ENCODE measurements around the gene ADGRL1.
"Not testable (repeated sequence)": the region's sequence is repeated elsewhere in the genome, so short reads cannot be mapped to it uniquely, and the experiment has no call there.

ADGRL1 gene

GRCh38 chr19:14237014-14237941 lies 31.3 kb upstream of the ADGRL1 start:
- no peak overlapping the region for H3K27ac ChIP-seq

DNA sequence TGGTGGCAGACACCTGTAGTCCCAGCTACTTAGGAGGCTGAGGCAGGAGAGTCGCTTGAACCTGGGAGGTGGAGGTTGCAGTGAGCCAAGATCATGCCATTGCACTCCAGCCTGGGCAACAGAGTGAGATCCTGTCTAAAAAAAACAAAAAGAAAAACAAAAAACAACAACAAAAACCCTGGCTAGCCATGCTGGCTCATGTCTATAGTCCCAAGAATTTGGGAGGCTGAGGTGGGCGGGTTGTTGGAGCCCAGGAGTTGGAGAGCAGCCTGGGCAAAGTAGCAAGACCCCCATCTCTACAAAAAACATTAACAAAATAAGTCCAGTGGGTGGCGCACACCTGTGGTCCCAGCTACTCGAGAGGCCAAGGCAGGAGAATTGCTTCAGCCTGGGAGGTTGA lies 27.0 kb upstream of the ADGRL1 start:
- H3K27ac ChIP-seq: not testable (repeated sequence)

More at GRCh38 chr19:14237014-14237941, 31.3 kb upstream of the ADGRL1 start:
- TF ChIP-seq, protein P1, sequence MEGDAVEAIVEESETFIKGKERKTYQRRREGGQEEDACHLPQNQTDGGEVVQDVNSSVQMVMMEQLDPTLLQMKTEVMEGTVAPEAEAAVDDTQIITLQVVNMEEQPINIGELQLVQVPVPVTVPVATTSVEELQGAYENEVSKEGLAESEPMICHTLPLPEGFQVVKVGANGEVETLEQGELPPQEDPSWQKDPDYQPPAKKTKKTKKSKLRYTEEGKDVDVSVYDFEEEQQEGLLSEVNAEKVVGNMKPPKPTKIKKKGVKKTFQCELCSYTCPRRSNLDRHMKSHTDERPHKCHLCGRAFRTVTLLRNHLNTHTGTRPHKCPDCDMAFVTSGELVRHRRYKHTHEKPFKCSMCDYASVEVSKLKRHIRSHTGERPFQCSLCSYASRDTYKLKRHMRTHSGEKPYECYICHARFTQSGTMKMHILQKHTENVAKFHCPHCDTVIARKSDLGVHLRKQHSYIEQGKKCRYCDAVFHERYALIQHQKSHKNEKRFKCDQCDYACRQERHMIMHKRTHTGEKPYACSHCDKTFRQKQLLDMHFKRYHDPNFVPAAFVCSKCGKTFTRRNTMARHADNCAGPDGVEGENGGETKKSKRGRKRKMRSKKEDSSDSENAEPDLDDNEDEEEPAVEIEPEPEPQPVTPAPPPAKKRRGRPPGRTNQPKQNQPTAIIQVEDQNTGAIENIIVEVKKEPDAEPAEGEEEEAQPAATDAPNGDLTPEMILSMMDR (conservative IDR thresholded peaks at IDR 0.05): no peak
- TF ChIP-seq ZFX (IDR thresholded peaks at IDR 0.05): no peak

GRCh38 chr19:14228446-14229071 lies 22.6 kb upstream of the ADGRL1 start:
- H3K27ac ChIP-seq: not testable (repeated sequence)

GRCh38 chr19:14226498-14226897 lies 20.5 kb upstream of the ADGRL1 start:
- not testable (repeated sequence) for H3K27ac ChIP-seq

DNA sequence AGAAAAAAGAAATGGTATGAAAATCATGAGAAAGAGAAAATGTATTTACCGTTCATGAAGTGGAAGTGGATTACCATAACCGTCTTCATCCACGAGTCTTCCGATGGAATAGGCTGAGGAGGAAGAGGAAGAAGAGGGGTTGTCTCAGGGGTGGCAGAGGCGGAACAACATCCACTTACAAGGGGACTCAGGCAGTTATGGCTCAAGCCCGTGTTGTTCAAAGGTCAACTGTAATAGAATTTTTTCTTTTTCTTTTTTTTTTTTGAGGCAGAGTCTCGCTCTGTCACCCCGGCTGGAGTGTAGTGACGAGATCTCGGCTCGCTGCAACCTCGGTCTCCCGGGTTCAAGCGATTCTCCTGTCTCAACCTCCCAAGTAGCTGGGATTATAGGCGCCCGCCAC lies 16.9 kb upstream of the ADGRL1 start:
- H3K27ac ChIP-seq: no peak overlapping the region

GRCh38 chr19:14221345-14221744 lies 15.4 kb upstream of the ADGRL1 start:
- TF ChIP-seq, protein P1 (conservative IDR thresholded peaks at IDR 0.05): peak; percentile 34
- not testable (repeated sequence) for H3K27ac ChIP-seq

More for the DNA sequence above, 16.9 kb upstream of the ADGRL1 start:
- TF ChIP-seq ZFX (IDR thresholded peaks at IDR 0.05): no peak
- TF ChIP-seq, protein P1 (conservative IDR thresholded peaks at IDR 0.05): no peak

DNA sequence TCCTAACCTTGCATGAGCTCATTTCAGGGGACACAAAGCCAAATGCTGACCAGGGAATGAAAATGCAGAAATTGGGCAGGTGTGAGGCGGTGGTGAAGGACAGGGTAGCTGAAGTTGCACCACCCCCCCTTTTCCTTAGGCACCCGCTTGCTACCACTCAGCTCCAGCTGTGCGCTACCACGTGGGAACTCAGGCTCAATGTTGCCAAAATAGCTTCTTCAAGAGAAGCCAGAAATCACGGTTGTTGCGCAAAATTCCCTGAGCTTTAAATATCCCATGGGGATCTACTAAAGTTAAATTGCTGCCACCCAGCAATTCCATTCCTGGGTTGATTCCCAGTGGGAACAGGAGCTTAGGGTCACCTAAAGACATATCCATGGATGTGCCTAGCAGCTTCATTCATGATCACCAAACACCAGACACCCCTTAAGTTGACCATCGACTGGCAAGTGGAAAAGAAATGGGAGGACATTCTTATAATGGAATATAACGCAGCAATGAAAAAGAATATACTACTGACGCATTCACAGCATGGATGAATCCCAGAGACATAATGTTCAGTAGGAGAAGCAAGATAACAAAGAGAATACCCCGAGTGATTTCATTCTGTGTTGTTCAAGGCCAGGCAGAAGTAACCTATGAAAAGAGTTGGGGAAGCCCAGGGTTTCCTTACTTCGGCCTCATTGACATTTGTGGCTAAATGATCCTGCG lies 12.8 kb upstream of the ADGRL1 start:
- H3K27ac ChIP-seq: no peak overlapping the region
- TF ChIP-seq ZFX (IDR thresholded peaks at IDR 0.05): no peak
- TF ChIP-seq, protein P1 (conservative IDR thresholded peaks at IDR 0.05): no peak

GRCh38 chr19:14217886-14218285 lies 11.9 kb upstream of the ADGRL1 start:
- not testable (repeated sequence) for H3K27ac ChIP-seq

DNA sequence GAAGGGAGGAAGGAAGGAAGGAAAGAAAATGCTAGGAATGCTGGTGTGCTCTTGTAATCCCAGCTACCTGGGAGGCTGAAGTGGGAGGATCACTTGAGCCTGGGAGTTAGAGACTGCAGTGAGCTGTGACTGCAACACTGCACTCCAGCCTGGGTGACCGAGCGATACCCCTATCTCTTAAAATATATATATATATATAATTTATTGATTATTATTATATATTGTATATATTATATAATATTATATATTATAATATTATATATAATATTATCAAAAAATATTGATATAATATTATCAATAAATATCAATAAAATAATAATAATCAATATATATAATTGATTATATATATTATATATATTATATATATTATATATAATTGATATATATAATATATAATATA lies 8.6 kb upstream of the ADGRL1 start:
- no peak overlapping the region for H3K27ac ChIP-seq
- no peak for TF ChIP-seq ZFX (IDR thresholded peaks at IDR 0.05)
- TF ChIP-seq, protein P1 (conservative IDR thresholded peaks at IDR 0.05): no peak

DNA sequence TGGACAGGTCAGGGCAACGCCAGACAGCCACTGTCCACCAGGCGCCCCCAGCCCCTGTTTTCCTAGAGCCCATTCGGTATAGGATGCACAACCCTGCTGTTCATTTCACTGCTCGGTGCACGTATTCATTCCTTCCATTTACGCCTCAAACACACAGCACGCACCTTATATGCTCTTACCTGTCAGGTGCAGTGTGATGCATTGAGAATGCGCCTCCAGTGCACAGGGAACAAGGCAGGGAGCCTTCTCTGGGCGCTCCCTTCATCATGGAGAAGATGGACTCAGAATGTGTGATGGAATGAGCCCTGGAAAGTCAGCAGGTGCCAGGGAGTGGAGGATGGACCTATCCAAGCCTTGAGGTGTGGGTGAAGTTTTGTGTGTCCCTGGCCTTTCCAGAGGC lies 4.2 kb upstream of the ADGRL1 start:
- H3K27ac ChIP-seq: not testable (repeated sequence)

- H3K27ac ChIP-seq: not testable (repeated sequence)
Observed at GRCh38 chr19:14209401-14209800, 3.4 kb upstream of the ADGRL1 start.

DNA sequence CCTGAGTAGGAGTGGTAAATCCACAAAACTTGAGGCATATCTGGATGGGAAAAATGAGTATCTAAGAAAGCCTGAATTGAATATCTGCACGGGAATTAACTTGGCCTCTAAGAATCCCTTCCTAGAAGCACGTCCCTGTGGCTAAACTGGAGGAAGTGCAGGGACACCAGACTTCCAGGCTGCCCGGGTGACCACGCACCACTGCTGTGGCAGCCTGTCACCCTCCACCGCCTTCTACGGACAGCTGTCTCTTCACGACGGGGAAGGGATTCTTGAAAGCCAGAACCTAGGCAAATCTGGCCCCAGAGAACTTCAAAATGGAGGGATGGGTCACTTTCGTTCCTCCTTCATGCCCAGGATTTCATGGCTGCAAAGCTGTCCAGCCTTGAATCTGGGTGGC lies 2.5 kb upstream of the ADGRL1 start:
- H3K27ac ChIP-seq: not testable (repeated sequence)

GRCh38 chr19:14207796-14208195 lies 1.8 kb upstream of the ADGRL1 start:
- H3K27ac ChIP-seq: peak overlapping the region; percentile 84
